Breast epithelium (tissue), 3 donors: ENCODE results near the gene BRAP.

Experiments
- CTCF ChIP-seq, 3 donors: fragments of 450-650 bp; IDR thresholded peaks; one replicate each; pipeline ENCODE4 v1.5.1; 2016 to 2017; ENCODE audit warnings: antibody characterized with exemption in 3 of 3, mild to moderate bottlenecking in 3 of 3, moderate library complexity in 3 of 3
- POLR2A ChIP-seq: fragments of 450-650 bp; IDR thresholded peaks from one replicate; pipeline ENCODE4 v1.6.1; 2016; ENCODE audit warnings: antibody characterized with exemption, mild to moderate bottlenecking, moderate library complexity
- POLR2AphosphoS5 ChIP-seq, 3 donors: sonication (generic); formaldehyde crosslinking; IDR thresholded peaks; one replicate each; pipeline ENCODE4 v1.6.1; 2017; ENCODE audit warnings: antibody characterized with exemption in 3 of 3

- TF ChIP-seq POLR2A (no peak), CTCF (IDR thresholded peaks at IDR 0.05) (no peak), POLR2AphosphoS5 (IDR thresholded peaks at IDR 0.05) (no peak)
Measured at GRCh38 chr12:111672822-111673381, 12.9 kb downstream of the BRAP start.
